ENCODE data around the gene GRIN2B.

DNA sequence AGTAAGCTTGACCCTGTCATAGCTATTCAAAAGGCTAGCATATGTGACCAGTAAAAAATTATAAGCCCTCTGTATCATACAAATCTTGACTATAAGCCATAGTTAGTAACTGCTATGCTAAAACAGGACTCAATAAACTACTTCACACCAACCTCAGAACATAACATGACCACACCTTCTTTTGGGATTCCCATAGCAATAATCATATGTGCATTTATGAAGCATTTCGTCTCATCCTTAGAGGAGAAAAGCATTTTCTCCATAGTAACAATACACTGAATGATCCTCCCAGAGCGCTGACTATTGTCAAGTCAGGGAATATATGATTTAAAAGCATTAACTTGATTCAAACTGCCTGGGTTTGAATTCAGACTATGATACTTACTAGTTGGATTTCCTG is 46.2 kb downstream of the GRIN2B start:
- TF ChIP-seq, protein P1, sequence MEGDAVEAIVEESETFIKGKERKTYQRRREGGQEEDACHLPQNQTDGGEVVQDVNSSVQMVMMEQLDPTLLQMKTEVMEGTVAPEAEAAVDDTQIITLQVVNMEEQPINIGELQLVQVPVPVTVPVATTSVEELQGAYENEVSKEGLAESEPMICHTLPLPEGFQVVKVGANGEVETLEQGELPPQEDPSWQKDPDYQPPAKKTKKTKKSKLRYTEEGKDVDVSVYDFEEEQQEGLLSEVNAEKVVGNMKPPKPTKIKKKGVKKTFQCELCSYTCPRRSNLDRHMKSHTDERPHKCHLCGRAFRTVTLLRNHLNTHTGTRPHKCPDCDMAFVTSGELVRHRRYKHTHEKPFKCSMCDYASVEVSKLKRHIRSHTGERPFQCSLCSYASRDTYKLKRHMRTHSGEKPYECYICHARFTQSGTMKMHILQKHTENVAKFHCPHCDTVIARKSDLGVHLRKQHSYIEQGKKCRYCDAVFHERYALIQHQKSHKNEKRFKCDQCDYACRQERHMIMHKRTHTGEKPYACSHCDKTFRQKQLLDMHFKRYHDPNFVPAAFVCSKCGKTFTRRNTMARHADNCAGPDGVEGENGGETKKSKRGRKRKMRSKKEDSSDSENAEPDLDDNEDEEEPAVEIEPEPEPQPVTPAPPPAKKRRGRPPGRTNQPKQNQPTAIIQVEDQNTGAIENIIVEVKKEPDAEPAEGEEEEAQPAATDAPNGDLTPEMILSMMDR (conservative IDR thresholded peaks at IDR 0.05; ENCODE audit: low read length) = no peak
- TF ChIP-seq EZH2phosphoT487 (IDR thresholded peaks at IDR 0.05; ENCODE audit: borderline replicate concordance, low read depth, low read length) = no peak

Data from OCI-LY7 (cell line).